ENCODE data around the gene TMEM184B.

DNA sequence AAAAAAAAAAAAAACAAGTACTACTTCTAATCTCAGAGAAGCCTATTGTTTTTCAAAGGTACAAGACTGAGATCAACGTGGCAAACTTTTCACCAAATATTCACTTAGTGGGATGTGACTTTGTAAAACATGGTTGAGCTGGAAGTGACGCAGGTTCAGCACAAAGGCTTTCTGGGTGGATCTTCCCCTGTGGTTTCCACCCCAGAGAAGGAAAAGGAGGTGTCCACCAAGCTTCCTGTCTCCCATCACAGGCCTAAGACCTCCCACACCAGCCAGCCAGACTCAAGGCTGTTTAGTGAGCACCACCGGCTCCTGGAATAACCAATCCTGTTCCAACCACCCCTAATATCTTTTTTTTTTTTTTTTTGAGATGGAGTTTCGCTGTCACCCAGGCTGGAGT lies 5.7 kb downstream of the TMEM184B start:
- TF ChIP-seq, protein P1, sequence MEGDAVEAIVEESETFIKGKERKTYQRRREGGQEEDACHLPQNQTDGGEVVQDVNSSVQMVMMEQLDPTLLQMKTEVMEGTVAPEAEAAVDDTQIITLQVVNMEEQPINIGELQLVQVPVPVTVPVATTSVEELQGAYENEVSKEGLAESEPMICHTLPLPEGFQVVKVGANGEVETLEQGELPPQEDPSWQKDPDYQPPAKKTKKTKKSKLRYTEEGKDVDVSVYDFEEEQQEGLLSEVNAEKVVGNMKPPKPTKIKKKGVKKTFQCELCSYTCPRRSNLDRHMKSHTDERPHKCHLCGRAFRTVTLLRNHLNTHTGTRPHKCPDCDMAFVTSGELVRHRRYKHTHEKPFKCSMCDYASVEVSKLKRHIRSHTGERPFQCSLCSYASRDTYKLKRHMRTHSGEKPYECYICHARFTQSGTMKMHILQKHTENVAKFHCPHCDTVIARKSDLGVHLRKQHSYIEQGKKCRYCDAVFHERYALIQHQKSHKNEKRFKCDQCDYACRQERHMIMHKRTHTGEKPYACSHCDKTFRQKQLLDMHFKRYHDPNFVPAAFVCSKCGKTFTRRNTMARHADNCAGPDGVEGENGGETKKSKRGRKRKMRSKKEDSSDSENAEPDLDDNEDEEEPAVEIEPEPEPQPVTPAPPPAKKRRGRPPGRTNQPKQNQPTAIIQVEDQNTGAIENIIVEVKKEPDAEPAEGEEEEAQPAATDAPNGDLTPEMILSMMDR (IDR thresholded peaks at IDR 0.05) = no peak
- TF ChIP-seq POLR2AphosphoS5 (IDR thresholded peaks at IDR 0.05) = peak in 2 of 3 donors; percentile 4 to 12

Data from stomach (tissue), 4 donors.